ENCODE data around the gene VSIG2.

Gene VSIG2

DNA sequence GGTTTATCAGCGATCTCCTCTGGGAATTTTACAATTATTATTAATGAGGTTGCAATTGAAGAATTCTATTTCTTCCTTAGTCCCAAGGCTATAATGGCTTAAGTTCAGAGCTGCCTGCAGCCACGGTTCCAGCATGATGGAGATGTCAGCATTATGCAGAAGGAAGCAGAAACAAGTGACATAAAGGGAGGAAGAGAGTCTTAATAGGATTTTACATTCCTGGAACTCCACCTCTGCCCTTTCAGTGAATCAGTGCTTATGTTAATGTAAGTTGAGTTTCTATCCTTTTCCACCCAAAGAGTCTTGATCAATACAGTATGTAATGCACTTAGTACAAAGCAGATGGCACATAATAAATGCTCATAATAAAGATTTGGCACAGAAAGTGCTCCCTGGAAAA lies 23.9 kb downstream of the VSIG2 start:
- FAIRE-seq: no peak
- TF ChIP-seq, protein P1, sequence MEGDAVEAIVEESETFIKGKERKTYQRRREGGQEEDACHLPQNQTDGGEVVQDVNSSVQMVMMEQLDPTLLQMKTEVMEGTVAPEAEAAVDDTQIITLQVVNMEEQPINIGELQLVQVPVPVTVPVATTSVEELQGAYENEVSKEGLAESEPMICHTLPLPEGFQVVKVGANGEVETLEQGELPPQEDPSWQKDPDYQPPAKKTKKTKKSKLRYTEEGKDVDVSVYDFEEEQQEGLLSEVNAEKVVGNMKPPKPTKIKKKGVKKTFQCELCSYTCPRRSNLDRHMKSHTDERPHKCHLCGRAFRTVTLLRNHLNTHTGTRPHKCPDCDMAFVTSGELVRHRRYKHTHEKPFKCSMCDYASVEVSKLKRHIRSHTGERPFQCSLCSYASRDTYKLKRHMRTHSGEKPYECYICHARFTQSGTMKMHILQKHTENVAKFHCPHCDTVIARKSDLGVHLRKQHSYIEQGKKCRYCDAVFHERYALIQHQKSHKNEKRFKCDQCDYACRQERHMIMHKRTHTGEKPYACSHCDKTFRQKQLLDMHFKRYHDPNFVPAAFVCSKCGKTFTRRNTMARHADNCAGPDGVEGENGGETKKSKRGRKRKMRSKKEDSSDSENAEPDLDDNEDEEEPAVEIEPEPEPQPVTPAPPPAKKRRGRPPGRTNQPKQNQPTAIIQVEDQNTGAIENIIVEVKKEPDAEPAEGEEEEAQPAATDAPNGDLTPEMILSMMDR (IDR thresholded peaks at IDR 0.05; ENCODE audit: insufficient read depth, missing control alignments): no peak

DNA sequence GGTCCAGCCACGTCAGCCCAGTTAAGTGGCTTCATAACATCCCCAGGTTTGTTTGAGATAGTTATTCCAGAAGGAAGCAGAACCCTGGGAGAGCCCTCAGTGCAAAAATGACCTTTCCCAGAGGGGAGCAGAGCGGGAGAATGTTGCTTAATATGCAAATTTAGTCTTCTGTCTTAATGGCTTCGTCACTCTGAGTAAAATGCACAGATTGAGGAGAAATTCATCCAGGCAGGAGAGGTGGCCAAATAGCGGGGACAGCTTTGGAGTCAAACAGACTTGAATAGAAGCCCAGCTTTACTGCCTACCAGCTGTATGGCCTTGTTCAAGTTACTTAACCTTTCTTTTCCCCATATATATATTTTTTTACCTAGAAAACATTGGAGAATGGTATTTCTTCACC lies 24.6 kb downstream of the VSIG2 start:
- FAIRE-seq (no peak), DNase-seq (ENCODE audit: insufficient read length, low spot score) (no peak)
- TF ChIP-seq, protein P1 (IDR thresholded peaks at IDR 0.05; ENCODE audit: insufficient read depth, missing control alignments): no peak

More for the DNA sequence above, 23.9 kb downstream of the VSIG2 start:
- DNase-seq (ENCODE audit: insufficient read length, low spot score): no peak

DNA sequence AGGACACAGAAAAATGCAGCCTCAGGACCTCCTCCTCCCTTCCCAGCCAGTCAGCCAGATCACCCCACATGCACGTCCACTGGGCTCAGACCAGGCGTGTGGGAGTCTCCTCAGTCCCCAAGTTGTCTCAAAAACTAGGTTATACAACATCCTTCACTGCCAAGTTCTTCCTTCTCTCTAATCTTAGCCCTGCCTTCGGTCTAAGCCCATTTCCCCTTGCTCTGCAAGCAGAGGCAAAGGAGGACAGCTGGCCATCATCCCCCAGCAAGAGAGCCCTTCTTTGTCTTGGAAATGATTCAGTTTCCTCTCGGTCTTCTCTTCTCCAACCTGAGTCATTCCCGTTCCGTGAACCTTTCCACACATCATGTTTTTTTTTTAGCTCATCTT lies 26.3 kb downstream of the VSIG2 start:
- no peak for FAIRE-seq
- DNase-seq (ENCODE audit: insufficient read length, low spot score): no peak
- TF ChIP-seq, protein P1 (IDR thresholded peaks at IDR 0.05; ENCODE audit: insufficient read depth, missing control alignments): no peak

DNA sequence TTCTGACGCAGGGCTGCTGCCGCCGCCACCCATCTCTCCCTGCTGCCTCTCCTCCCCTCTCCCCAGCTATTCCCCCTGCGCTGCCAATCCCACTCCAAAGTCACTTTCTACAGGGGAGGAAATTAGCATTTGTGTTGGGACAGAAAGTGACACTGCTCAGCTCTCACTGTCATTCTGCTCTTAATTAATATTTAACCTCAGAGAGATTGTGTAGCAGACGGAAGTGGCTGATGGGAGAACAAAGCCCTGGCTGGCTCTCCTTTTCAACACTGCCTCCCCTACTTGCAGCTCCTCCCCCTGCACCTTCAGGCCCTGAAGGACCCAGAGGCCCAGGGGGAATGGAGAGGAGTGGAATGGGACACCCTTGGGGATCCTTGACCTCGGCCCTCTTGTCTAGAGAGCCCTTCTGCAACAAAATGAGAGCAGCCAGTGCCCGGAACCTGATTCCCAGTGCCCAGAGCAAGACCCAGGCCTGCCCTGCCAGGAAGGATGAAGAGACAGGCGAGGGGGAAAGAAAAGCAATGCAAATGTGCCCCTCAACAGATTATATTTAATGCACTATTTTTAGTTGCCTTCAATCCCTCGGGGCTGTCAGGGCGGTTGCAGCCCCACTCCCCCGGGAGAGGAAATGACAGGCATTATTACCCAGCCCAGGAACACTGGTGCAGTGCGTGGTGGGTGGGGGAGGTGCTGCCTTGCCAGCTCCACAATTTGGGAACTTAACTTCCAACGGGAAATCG lies 26.9 kb downstream of the VSIG2 start:
- DNase-seq (ENCODE audit: insufficient read length, low spot score) (no peak), FAIRE-seq (no peak)
- TF ChIP-seq, protein P1 (IDR thresholded peaks at IDR 0.05; ENCODE audit: insufficient read depth, missing control alignments): no peak

DNA sequence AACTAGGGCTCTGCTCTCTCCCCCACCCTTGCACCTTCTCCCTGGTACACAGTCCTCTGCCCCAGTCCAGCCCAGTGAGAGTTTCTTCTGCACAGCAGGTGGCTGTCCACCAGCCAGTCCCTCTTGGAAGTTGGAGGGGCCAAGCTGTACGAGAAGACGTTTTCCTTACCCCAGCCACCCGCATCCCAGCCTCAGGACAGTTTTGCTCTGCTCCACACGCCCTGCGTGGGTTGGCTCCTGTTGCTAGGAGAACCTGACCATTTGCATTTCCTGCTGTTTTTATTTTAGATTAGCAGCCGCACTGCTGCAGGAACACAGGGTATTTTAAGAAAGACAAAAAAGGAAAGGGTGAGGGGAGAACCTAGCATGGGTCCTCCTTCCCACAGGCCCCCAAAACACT lies 29.9 kb downstream of the VSIG2 start:
- no peak for DNase-seq (ENCODE audit: insufficient read length, low spot score)
- FAIRE-seq: no peak
- TF ChIP-seq, protein P1 (IDR thresholded peaks at IDR 0.05; ENCODE audit: insufficient read depth, missing control alignments): no peak

DNA sequence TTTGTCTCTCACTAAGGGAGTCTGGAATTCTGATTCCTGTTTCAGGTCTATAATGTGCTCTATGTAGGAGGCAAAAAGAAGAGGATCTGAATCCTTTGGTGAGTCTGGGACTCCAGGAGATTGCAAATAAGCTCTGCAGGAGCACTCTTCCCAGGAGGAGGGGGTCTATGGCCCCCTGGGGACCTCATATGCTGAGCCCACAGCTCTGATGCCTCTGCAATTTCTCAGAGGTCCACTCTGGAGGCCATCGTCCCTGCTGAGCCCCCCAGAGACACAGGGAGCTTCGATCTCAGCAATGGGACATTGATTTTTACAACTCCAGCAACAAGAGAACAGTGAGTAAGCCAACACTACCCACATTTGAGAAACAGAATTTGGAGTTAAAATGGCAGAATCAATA lies 32.5 kb downstream of the VSIG2 start:
- no peak for DNase-seq (ENCODE audit: insufficient read length, low spot score)
- FAIRE-seq: no peak
- TF ChIP-seq, protein P1 (IDR thresholded peaks at IDR 0.05; ENCODE audit: insufficient read depth, missing control alignments): no peak

DNA sequence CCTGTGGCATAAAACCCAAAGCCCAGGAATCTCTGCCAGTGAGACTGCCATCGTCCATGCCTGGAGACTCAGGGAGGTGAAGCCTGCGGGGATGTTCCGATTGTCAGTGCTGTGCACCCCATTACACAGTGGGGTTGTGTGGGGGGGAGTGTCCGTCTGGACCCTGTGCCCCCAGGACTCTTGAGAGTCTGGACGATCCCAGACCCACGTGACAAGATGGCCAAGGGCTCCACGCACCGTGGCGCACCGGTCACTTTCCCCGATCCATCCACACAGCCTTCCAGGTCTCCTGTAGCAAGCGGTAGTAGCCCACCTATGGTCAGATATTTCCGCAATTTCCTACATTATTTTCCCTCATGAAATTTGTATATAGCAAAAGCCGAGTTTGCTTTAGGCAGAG lies 33.3 kb downstream of the VSIG2 start:
- no peak for DNase-seq (ENCODE audit: insufficient read length, low spot score)
- no peak for FAIRE-seq

More for the DNA sequence above, 33.3 kb downstream of the VSIG2 start:
- TF ChIP-seq, protein P1 (IDR thresholded peaks at IDR 0.05; ENCODE audit: insufficient read depth, missing control alignments): no peak

Measured in D721Med (cell line).